Astrocyte (in vitro differentiated cells and primary cell): Measurements from ENCODE around the gene UBE2D2. TPM values are rescaled to one million over a fixed set of nuclear protein-coding genes. Genes with fewer than 3 reads are reported as not detected.

ENCODE experiments used
- DNase-seq: peaks from one replicate; pipeline ENCODE4 v3.0.0-alpha.2; 2010; ENCODE audit warnings: low read depth
- FAIRE-seq: peaks from 2 replicates; lab custom pipeline; 2011; peaks lifted over from hg19 to GRCh38; lab: Jason Lieb, UNC
- H2AFZ ChIP-seq: 2 replicates; pipeline ENCODE4 v1.6.0; 2012; ENCODE audit warnings: low read depth, low read length, inconsistent platforms
- H3K27ac ChIP-seq: 2 replicates; pipeline ENCODE4 v1.5.1; 2011; ENCODE audit warnings: low read depth, low read length, inconsistent platforms
- H3K27me3 ChIP-seq: 2 replicates; pipeline ENCODE4 v1.6.0; 2011; ENCODE audit warnings: low read length, inconsistent platforms; ENCODE audit not compliant: insufficient read depth
- H3K36me3 ChIP-seq: 2 replicates; pipeline ENCODE4 v1.5.1; 2011; ENCODE audit warnings: low read length, inconsistent platforms; ENCODE audit not compliant: insufficient read depth
- H3K4me1 ChIP-seq: 2 replicates; pipeline ENCODE4 v1.5.1; 2011; ENCODE audit warnings: low read length, inconsistent platforms; ENCODE audit not compliant: insufficient read depth
- H3K4me2 ChIP-seq: 2 replicates; pipeline ENCODE4 v1.6.0; 2012; ENCODE audit warnings: low read length, inconsistent platforms
- H3K4me3 ChIP-seq: 2 replicates; pipeline ENCODE4 v1.5.1; 2011; ENCODE audit warnings: low read depth, mild to moderate bottlenecking, low read length, inconsistent platforms; ENCODE audit not compliant: insufficient read depth
- H3K79me2 ChIP-seq: 2 replicates; pipeline ENCODE4 v1.6.0; 2012; ENCODE audit warnings: mild to moderate bottlenecking, low read length, inconsistent platforms; ENCODE audit not compliant: insufficient read depth
- H3K9ac ChIP-seq: 2 replicates; pipeline ENCODE4 v1.6.0; 2012; ENCODE audit warnings: mild to moderate bottlenecking, low read length, inconsistent platforms
- H3K9me3 ChIP-seq: 2 replicates; pipeline ENCODE4 v1.5.1; 2012; ENCODE audit warnings: low read depth, mild to moderate bottlenecking, low read length, inconsistent platforms; ENCODE audit not compliant: insufficient read depth
- H4K20me1 ChIP-seq: 2 replicates; pipeline ENCODE4 v1.6.0; 2012; ENCODE audit warnings: low read length, inconsistent platforms; ENCODE audit not compliant: insufficient read depth
- H3K27ac Mint-ChIP-seq: one replicate; pipeline ENCODE4 v1.8.0; 2021; ENCODE audit warnings: mild to moderate bottlenecking, mixed read lengths; ENCODE audit not compliant: unreplicated experiment
- H3K27me3 Mint-ChIP-seq: one replicate; pipeline ENCODE4 v1.8.0; 2021; ENCODE audit warnings: low read depth, mixed read lengths; ENCODE audit not compliant: unreplicated experiment
- H3K36me3 Mint-ChIP-seq: one replicate; pipeline ENCODE4 v1.8.0; 2021; ENCODE audit warnings: low read depth, mixed read lengths; ENCODE audit not compliant: unreplicated experiment
- H3K4me1 Mint-ChIP-seq: one replicate; pipeline ENCODE4 v1.8.0; 2021; ENCODE audit warnings: low read depth, mixed read lengths; ENCODE audit not compliant: unreplicated experiment
- H3K4me3 Mint-ChIP-seq: one replicate; pipeline ENCODE4 v1.8.0; 2021; ENCODE audit warnings: mild to moderate bottlenecking, moderate library complexity, mixed read lengths; ENCODE audit not compliant: unreplicated experiment
- H3K9me3 Mint-ChIP-seq: one replicate; pipeline ENCODE4 v1.8.0; 2021; ENCODE audit warnings: mild to moderate bottlenecking, mixed read lengths; ENCODE audit not compliant: unreplicated experiment
- EZH2 ChIP-seq: IDR thresholded peaks from 2 replicates; pipeline ENCODE4 v1.6.1; 2012; ENCODE audit warnings: mild to moderate bottlenecking, low read length, inconsistent platforms; ENCODE audit not compliant: insufficient read depth
- total RNA-seq: library from RNA; stranded (reverse); gene quantifications from 2 replicates; pipeline ENCODE4 v1.2.1, GENCODE V29; 2021
- TF ChIP-seq, protein P1 (sequence below): IDR thresholded peaks from 2 replicates; pipeline ENCODE4 v1.5.1; 2011; ENCODE audit warnings: low read depth, mild to moderate bottlenecking, inconsistent platforms, low read length, moderate library complexity; ENCODE audit not compliant: insufficient read depth

UBE2D2 gene
- total RNA-seq, 1 donor from 2014 or later = 169 TPM

DNA sequence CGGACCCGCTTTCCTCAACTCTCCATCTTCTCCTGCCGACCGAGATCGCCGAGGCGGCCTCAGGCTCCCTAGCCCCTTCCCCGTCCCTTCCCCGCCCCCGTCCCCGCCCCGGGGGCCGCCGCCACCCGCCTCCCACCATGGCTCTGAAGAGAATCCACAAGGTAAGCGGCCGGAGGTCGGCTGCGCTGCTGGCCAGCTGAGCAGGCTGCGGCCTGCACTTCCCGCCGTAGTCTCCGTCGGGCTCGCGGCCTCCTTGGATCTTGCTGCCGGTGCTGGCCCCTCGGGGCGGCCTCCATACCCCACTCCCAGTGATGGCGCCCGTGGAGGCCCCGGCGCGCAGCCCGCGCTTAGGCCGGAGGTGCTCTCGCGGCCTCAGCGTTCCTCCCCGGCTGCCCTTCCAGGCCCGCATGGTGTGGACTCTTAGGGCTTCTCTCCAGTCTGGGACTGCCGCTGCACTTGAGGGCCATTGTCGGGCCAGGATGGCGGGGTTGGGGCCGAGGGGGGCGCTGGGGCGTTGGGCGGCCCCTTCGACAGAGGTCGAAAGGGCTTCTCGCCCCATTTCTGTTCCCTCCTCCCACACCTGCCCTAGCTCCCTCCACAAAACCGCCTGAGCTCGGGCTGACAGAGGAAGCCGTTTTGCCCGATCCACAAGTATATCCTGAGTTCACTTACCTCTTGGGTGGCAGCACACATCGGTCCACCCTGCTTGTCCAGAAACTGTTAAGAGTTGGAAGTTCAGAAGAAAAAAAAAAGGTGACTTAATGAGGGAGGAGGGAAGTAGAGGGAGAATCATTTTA, 714 bp downstream of the UBE2D2 start:
- peaks cover 48% of the 10 kb centered on the region for H4K20me1 ChIP-seq
- peaks cover 3% of the 10 kb centered on the region for H3K9me3 Mint-ChIP-seq
- peaks cover 21% of the 10 kb centered on the region for H3K4me1 ChIP-seq
- H3K36me3 ChIP-seq = peaks cover 3% of the 10 kb centered on the region
- H3K27ac Mint-ChIP-seq = peak overlapping the region; percentile 72
- H3K4me3 Mint-ChIP-seq = peak overlapping the region; percentile 97
- DNase-seq (peak; percentile 25), FAIRE-seq (no peak)
- peak overlapping the region; percentile 64 for H2AFZ ChIP-seq
- peaks cover 2% of the 10 kb centered on the region for H3K36me3 Mint-ChIP-seq
- no peaks in the 10 kb centered on the region for H3K27me3 ChIP-seq
- H3K27me3 Mint-ChIP-seq = no peaks in the 10 kb centered on the region
- TF ChIP-seq, protein P1, sequence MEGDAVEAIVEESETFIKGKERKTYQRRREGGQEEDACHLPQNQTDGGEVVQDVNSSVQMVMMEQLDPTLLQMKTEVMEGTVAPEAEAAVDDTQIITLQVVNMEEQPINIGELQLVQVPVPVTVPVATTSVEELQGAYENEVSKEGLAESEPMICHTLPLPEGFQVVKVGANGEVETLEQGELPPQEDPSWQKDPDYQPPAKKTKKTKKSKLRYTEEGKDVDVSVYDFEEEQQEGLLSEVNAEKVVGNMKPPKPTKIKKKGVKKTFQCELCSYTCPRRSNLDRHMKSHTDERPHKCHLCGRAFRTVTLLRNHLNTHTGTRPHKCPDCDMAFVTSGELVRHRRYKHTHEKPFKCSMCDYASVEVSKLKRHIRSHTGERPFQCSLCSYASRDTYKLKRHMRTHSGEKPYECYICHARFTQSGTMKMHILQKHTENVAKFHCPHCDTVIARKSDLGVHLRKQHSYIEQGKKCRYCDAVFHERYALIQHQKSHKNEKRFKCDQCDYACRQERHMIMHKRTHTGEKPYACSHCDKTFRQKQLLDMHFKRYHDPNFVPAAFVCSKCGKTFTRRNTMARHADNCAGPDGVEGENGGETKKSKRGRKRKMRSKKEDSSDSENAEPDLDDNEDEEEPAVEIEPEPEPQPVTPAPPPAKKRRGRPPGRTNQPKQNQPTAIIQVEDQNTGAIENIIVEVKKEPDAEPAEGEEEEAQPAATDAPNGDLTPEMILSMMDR = no peak
- no peak for TF ChIP-seq EZH2
- no peaks in the 10 kb centered on the region for H3K9me3 ChIP-seq
- H3K4me3 ChIP-seq = peak overlapping the region; percentile 85
- peaks cover 52% of the 10 kb centered on the region for H3K79me2 ChIP-seq
- H3K4me2 ChIP-seq = peak overlapping the region; percentile 89
- peak overlapping the region; percentile 85 for H3K27ac ChIP-seq
- H3K9ac ChIP-seq = peak overlapping the region; percentile 88
- H3K4me1 Mint-ChIP-seq = peaks cover 13% of the 10 kb centered on the region

DNA sequence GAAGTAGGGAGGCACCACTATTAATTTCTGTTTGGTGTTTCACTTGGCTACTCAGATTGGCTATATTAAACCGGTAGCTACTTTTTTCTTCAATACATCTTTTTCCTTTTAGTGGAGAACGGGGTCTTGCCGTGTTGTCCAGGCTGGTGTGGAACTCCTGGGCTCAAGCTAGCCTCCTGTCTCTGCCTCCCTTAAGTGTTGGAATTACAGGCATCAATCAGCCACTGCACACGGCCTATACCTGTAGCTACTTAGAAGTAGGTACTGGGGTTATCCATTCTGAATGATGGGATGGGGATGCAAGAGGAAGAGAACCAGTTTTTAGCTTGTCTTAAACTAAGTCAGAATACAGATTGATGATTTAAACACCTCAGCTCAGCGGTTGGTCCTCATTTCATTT, 1.7 kb downstream of the UBE2D2 start:
- Histone ChIP-seq H2AFZ (no peak overlapping the region), H4K20me1 (peaks cover 56% of the 10 kb centered on the region), H3K36me3 (peaks cover 3% of the 10 kb centered on the region), H3K4me2 (peak overlapping the region; percentile 89), H3K4me1 (peaks cover 21% of the 10 kb centered on the region), H3K79me2 (peaks cover 62% of the 10 kb centered on the region), H3K27me3 (no peaks in the 10 kb centered on the region), H3K27ac (no peak overlapping the region), H3K4me3 (peak overlapping the region; percentile 85), H3K9ac (peak overlapping the region; percentile 88), H3K9me3 (no peaks in the 10 kb centered on the region)
- no peak for FAIRE-seq
- Mint-ChIP-seq H3K4me3 (peak overlapping the region; percentile 97), H3K4me1 (peaks cover 13% of the 10 kb centered on the region), H3K9me3 (peaks cover 3% of the 10 kb centered on the region), H3K36me3 (peaks cover 2% of the 10 kb centered on the region), H3K27ac (peak overlapping the region; percentile 72), H3K27me3 (no peaks in the 10 kb centered on the region)
- no peak for DNase-seq
- TF ChIP-seq, protein P1 = no peak
- no peak for TF ChIP-seq EZH2
